K562 (cell line): ENCODE results near the gene CUL9. TPM values are rescaled to one million over a fixed set of nuclear protein-coding genes. Genes with fewer than 3 reads are reported as not detected.
A peak's percentile ranks its signal among the peaks of the same experiment; 100 is the strongest.

ENCODE experiments used
- C11orf30 ChIP-seq: fragments of 450-650 bp; IDR thresholded peaks from 2 replicates; pipeline ENCODE4 v1.6.1; 2016; ENCODE audit warnings: low read depth, mild to moderate bottlenecking
- CHD1 ChIP-seq: fragments of 200-600 bp; sonication (generic); IDR thresholded peaks from one replicate; pipeline ENCODE4 v1.6.1; 2012; ENCODE audit warnings: mild to moderate bottlenecking, moderate library complexity, low read length, inconsistent platforms
- JUND ChIP-seq, 2 experiments: IDR thresholded peaks; 2 replicates in 1 of 2; 3 replicates in 1 of 2; pipeline ENCODE4 v1.6.1; 2011; ENCODE audit warnings: borderline replicate concordance in 2 of 2, low read depth in 2 of 2, low read length in 2 of 2, improper control_type of control experiment in 1 of 2, missing biosample characterization in 1 of 2, missing genetic modification characterization in 1 of 2, missing genetic modification reagents in 1 of 2
- KDM2B ChIP-seq: fragments of 250-450 bp; sonication (Bioruptor Pico); IDR thresholded peaks from 2 replicates; pipeline ENCODE4 v1.8.0; 2021; ENCODE audit warnings: mild to moderate bottlenecking, moderate library complexity
- MEIS2 ChIP-seq: fragments of 450-650 bp; IDR thresholded peaks from 2 replicates; pipeline ENCODE4 v1.6.1; 2014; ENCODE audit warnings: mild to moderate bottlenecking; ENCODE audit not compliant: partially characterized antibody
- MTF1 ChIP-seq: fragments of 250-450 bp; sonication (Bioruptor Pico); IDR thresholded peaks from 2 replicates; pipeline ENCODE4 v1.9.0; 2021; ENCODE audit warnings: moderate library complexity, mild to moderate bottlenecking, inconsistent platforms, borderline replicate concordance
- TEAD4 ChIP-seq, 2 experiments: sonication (generic) in 1 of 2; formaldehyde crosslinking in 1 of 2; IDR thresholded peaks; 2 replicates each; pipeline versions ENCODE4 v1.6.1 to v1.8.0; 2012 to 2022; ENCODE audit warnings: borderline replicate concordance in 1 of 2, inconsistent platforms in 1 of 2, low read length in 1 of 2, mild to moderate bottlenecking in 1 of 2, missing genetic modification reagents in 1 of 2
- TGIF2 ChIP-seq: sonication (generic); formaldehyde crosslinking; IDR thresholded peaks from 2 replicates; pipeline ENCODE4 v1.8.1; 2022; ENCODE audit warnings: mild to moderate bottlenecking, missing genetic modification reagents, moderate library complexity
- ZBTB5 ChIP-seq: fragments of 450-650 bp; IDR thresholded peaks from 2 replicates; pipeline ENCODE4 v1.6.1; 2017; ENCODE audit warnings: antibody characterized with exemption
- ZBTB9 ChIP-seq: fragments of 450-650 bp; formaldehyde crosslinking; IDR thresholded peaks from 2 replicates; pipeline ENCODE4 v1.4.0; 2020; ENCODE audit warnings: mild to moderate bottlenecking, moderate library complexity
- ZNF561 ChIP-seq: fragments of 450-650 bp; formaldehyde crosslinking; conservative IDR thresholded peaks from 2 replicates; pipeline ENCODE4 v1.4.0; 2020; ENCODE audit warnings: mild to moderate bottlenecking, moderate library complexity
- ZNF717 ChIP-seq: fragments of 250-450 bp; sonication (Bioruptor Pico); IDR thresholded peaks from 2 replicates; pipeline ENCODE4 v1.5.0; 2021
- ZNF764 ChIP-seq: fragments of 250-450 bp; sonication (Bioruptor Pico); IDR thresholded peaks from 2 replicates; pipeline ENCODE4 v1.4.0; 2020; ENCODE audit warnings: low read depth, mild to moderate bottlenecking, moderate library complexity
- polyA plus RNA-seq, 8 experiments: library from polyadenylated mRNA; depleted of rRNA in 4 of 8; stranded (reverse) in 5 of 8; unstranded in 3 of 8; fragments of >200 nt; fragmentation: Nextera tagmentation in 2 of 8; fragmentation: Illumina TruSeq in 1 of 8; extraction: Ambion mirVana in 2 of 8; extraction: Trizol in 1 of 8; gene quantifications; 2 replicates each; pipeline versions ENCODE4 v1.2.1 to v1.2.3, GENCODE V29; 2011 to 2014; ENCODE audit warnings: inconsistent platforms in 1 of 8, missing spikeins in 1 of 8
- total RNA-seq, 7 experiments: library from RNA; depleted of rRNA in 6 of 7; stranded (reverse); fragments of >200 nt in 6 of 7; fragmentation: Illumina TruSeq in 2 of 7; extraction: Trizol in 2 of 7; gene quantifications; 2 replicates each; pipeline versions ENCODE4 v1.2.1 to v1.2.3, GENCODE V29; 2011 to 2021; ENCODE audit warnings: low replicate concordance in 1 of 7

Gene CUL9
- total and polyA plus RNA-seq, 9 of the 15 experiments (the other 6 are each of a cell fraction or from before 2014, with no cell fraction given), result 0.50 to 20.7 (median 6.6) TPM

GRCh38 chr6:43246301-43247113 lies 64.5 kb downstream of the CUL9 start (continued):
- TF ChIP-seq JUND (IDR thresholded peaks at IDR 0.05; ENCODE audit: borderline replicate concordance, low read depth, low read length), result no peak
- no peak for TF ChIP-seq JUND (tag; IDR thresholded peaks at IDR 0.05; ENCODE audit: borderline replicate concordance, low read depth, low read length)
- no peak for TF ChIP-seq ZNF717 (CRISPR knock-in tag)
- TF ChIP-seq ZBTB5, result no peak
- TF ChIP-seq KDM2B (CRISPR knock-in tag), result no peak
- no peak for TF ChIP-seq ZBTB9 (CRISPR knock-in tag)
- TF ChIP-seq CHD1, result peak; percentile 21
- peak; percentile 62 for TF ChIP-seq MEIS2
- TF ChIP-seq C11orf30, result no peak
- no peak for TF ChIP-seq MTF1 (CRISPR knock-in tag)
- TF ChIP-seq ZNF764 (CRISPR knock-in tag), result no peak
- TF ChIP-seq ZNF561 (CRISPR knock-in tag), result no peak
- 0 out of 2 replicates have a peak, but pooled peaks have one; percentile 4 for TF ChIP-seq TEAD4 (IDR thresholded peaks at IDR 0.05; ENCODE audit: low read length)
- TF ChIP-seq TEAD4 (CRISPR knock-in tag; IDR thresholded peaks at IDR 0.05; ENCODE audit: borderline replicate concordance), result no peak
- TF ChIP-seq TGIF2, result no peak
